Measurements from ENCODE around the gene PEX7.

DNA sequence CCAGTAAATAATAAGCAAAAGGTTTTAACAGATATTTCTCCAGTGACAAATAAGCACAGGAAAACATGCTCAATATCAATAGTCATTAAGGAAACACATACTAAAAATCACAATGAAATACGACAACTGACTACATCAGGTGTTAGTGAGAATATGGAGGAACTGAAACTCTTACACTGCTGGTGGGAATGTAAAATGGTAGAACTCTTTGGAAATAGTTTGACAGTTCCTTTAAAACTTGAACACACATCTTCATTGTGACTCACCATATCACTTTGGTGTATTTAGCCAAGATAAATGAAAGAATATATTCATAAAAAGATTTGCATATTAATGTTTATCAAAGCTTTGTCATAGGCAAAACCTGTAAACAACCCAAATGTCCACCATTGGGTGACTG is 18.8 kb upstream of the PEX7 start:
- TF ChIP-seq POLR2A (IDR thresholded peaks at IDR 0.05; ENCODE audit: extremely low read depth, insufficient read length), result no peak
- TF ChIP-seq, protein P1, sequence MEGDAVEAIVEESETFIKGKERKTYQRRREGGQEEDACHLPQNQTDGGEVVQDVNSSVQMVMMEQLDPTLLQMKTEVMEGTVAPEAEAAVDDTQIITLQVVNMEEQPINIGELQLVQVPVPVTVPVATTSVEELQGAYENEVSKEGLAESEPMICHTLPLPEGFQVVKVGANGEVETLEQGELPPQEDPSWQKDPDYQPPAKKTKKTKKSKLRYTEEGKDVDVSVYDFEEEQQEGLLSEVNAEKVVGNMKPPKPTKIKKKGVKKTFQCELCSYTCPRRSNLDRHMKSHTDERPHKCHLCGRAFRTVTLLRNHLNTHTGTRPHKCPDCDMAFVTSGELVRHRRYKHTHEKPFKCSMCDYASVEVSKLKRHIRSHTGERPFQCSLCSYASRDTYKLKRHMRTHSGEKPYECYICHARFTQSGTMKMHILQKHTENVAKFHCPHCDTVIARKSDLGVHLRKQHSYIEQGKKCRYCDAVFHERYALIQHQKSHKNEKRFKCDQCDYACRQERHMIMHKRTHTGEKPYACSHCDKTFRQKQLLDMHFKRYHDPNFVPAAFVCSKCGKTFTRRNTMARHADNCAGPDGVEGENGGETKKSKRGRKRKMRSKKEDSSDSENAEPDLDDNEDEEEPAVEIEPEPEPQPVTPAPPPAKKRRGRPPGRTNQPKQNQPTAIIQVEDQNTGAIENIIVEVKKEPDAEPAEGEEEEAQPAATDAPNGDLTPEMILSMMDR (IDR thresholded peaks at IDR 0.05; ENCODE audit: low read depth, low read length), result no peak
- TF ChIP-seq, protein P2, sequence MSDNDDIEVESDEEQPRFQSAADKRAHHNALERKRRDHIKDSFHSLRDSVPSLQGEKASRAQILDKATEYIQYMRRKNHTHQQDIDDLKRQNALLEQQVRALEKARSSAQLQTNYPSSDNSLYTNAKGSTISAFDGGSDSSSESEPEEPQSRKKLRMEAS (IDR thresholded peaks at IDR 0.05; ENCODE audit: low read depth, low read length), result no peak

All from NB4 (cell line).